SK-N-SH treated with all-trans-retinoic acid at 6 μM for 48 hours (cell line): Measurements from ENCODE around the gene RNF40.

ENCODE experiments used
- ATAC-seq: fragments of 200-7000 bp; cut with Tn5 transposase; 3 replicates; pipeline ENCODE4 v1.9.1; 2020; ENCODE audit warnings: mild to moderate bottlenecking, moderate library complexity
- ARNTL ChIP-seq: fragments of 450-650 bp; formaldehyde crosslinking; IDR thresholded peaks from 2 replicates; pipeline ENCODE4 v1.5.0; 2020; ENCODE audit warnings: low read depth, mild to moderate bottlenecking, moderate library complexity, borderline replicate concordance
- BACH2 ChIP-seq: fragments of 250-450 bp; sonication (Bioruptor Pico); IDR thresholded peaks from 2 replicates; pipeline ENCODE4 v1.9.0; 2021; ENCODE audit warnings: mild to moderate bottlenecking, borderline replicate concordance
- CSDC2 ChIP-seq: fragments of 250-450 bp; sonication (Bioruptor Pico); IDR thresholded peaks from 2 replicates; pipeline ENCODE4 v1.5.0; 2020; ENCODE audit warnings: mild to moderate bottlenecking, moderate library complexity
- ESRRG ChIP-seq: fragments of 250-450 bp; sonication (Bioruptor Pico); IDR thresholded peaks from 2 replicates; pipeline ENCODE4 v1.6.1; 2021; ENCODE audit warnings: mild to moderate bottlenecking
- GLIS3 ChIP-seq: fragments of 250-450 bp; sonication (Bioruptor Pico); IDR thresholded peaks from 2 replicates; pipeline ENCODE4 v1.5.0; 2020; ENCODE audit warnings: mild to moderate bottlenecking, moderate library complexity
- ISL1 ChIP-seq: fragments of 250-450 bp; sonication (Bioruptor Pico); IDR thresholded peaks from 2 replicates; pipeline ENCODE4 v2.1.2; 2022; ENCODE audit warnings: mild to moderate bottlenecking, moderate library complexity
- OSR1 ChIP-seq: fragments of 250-450 bp; sonication (Bioruptor Pico); IDR thresholded peaks from 2 replicates; pipeline ENCODE4 v1.8.0; 2022; ENCODE audit warnings: moderate library complexity, mild to moderate bottlenecking, inconsistent platforms
- PPARA ChIP-seq: fragments of 250-450 bp; sonication (Bioruptor Pico); IDR thresholded peaks from 2 replicates; pipeline ENCODE4 v1.5.0; 2020; ENCODE audit warnings: mild to moderate bottlenecking, borderline replicate concordance
- RARB ChIP-seq: fragments of 250-450 bp; sonication (Bioruptor Pico); IDR thresholded peaks from 2 replicates; pipeline ENCODE4 v1.8.0; 2021; ENCODE audit warnings: mild to moderate bottlenecking, moderate library complexity
- SNAI2 ChIP-seq: fragments of 250-450 bp; sonication (Bioruptor Pico); IDR thresholded peaks from 2 replicates; pipeline ENCODE4 v1.5.0; 2020; ENCODE audit warnings: mild to moderate bottlenecking, moderate library complexity
- TCF4 ChIP-seq: fragments of 250-450 bp; sonication (Bioruptor Pico); IDR thresholded peaks from 2 replicates; pipeline ENCODE4 v1.8.0; 2021; ENCODE audit warnings: mild to moderate bottlenecking, moderate library complexity, borderline replicate concordance
- TOX ChIP-seq: fragments of 250-450 bp; sonication (Bioruptor Pico); IDR thresholded peaks from 2 replicates; pipeline ENCODE4 v1.8.0; 2021; ENCODE audit warnings: mild to moderate bottlenecking, moderate library complexity, borderline replicate concordance
- ZC3H10 ChIP-seq: fragments of 250-450 bp; sonication (Bioruptor Pico); IDR thresholded peaks from 2 replicates; pipeline ENCODE4 v1.5.1; 2021; ENCODE audit warnings: mild to moderate bottlenecking, moderate library complexity
- ZFP30 ChIP-seq: fragments of 450-650 bp; formaldehyde crosslinking; IDR thresholded peaks from 2 replicates; pipeline ENCODE4 v1.5.0; 2022; ENCODE audit warnings: mild to moderate bottlenecking, moderate library complexity
- ZNF70 ChIP-seq: fragments of 450-650 bp; formaldehyde crosslinking; IDR thresholded peaks from 2 replicates; pipeline ENCODE4 v1.5.0; 2020; ENCODE audit warnings: mild to moderate bottlenecking, moderate library complexity
- ZNF8 ChIP-seq: fragments of 450-650 bp; formaldehyde crosslinking; IDR thresholded peaks from 2 replicates; pipeline ENCODE4 v1.5.0; 2020; ENCODE audit warnings: mild to moderate bottlenecking, moderate library complexity
- TF ChIP-seq, protein P1 (sequence below): fragments of 250-450 bp; sonication (Bioruptor Pico); IDR thresholded peaks from 2 replicates; pipeline ENCODE4 v1.8.0; 2020; ENCODE audit warnings: mild to moderate bottlenecking, moderate library complexity, borderline replicate concordance
- TF ChIP-seq, protein P2 (sequence below): fragments of 250-450 bp; sonication (Bioruptor Pico); IDR thresholded peaks from 2 replicates; pipeline ENCODE4 v1.5.1; 2021; ENCODE audit warnings: mild to moderate bottlenecking, moderate library complexity
- TF ChIP-seq, protein P3 (sequence below): fragments of 250-450 bp; sonication (Bioruptor Pico); IDR thresholded peaks from 2 replicates; pipeline ENCODE4 v1.5.1; 2020; ENCODE audit warnings: low read depth, mild to moderate bottlenecking, moderate library complexity
- TF ChIP-seq, protein P4 (sequence below): fragments of 250-450 bp; sonication (Bioruptor Pico); IDR thresholded peaks from 2 replicates; pipeline ENCODE4 v1.8.0; 2021; ENCODE audit warnings: low read depth, mild to moderate bottlenecking, moderate library complexity, borderline replicate concordance
- TF ChIP-seq, protein P5 (sequence below): fragments of 250-450 bp; sonication (Bioruptor Pico); IDR thresholded peaks from 2 replicates; pipeline ENCODE4 v1.5.0; 2020; ENCODE audit warnings: mild to moderate bottlenecking, moderate library complexity

The RNF40 gene

DNA sequence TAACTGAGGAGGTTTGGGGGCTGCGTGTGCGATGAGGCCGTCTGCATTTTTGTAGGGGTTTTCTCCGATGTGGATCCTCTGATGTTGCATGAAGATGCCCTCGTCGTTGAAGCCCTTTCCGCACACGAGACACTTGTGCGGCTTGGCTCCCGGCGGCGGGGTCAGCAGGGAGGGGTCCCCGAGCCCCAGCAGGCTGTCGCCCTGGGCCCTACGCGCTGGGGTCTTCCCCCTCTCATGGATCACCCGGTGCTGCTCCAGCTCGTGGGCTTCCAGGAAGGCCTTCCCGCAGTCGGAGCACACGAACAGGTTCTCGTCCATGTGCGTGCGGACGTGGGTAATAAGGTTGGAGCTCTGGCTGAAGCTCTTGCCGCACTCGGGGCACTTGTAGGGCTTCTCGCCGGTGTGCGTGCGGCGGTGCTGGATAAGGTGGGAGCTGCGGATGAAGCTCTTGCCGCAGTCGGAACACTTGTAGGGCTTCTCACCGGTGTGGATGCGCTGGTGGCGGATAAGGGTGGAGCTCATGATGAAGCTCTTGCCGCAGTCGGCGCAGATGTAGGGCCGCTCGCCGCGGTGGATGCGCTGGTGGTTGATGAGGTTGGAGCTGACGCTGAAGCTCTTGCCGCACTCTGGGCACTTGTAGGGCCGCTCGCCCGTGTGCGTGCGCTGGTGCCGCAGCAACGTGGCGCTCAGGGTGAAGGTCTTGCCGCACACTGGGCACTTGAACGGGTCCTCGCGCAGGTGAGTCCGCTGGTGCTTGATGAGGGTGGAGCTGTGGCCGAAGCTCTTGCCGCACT, 20.6 kb downstream of the RNF40 start:
- TF ChIP-seq CSDC2 = no peak
- no peak for TF ChIP-seq PPARA (CRISPR knock-in tag)
- no peak for TF ChIP-seq ZNF70 (CRISPR knock-in tag)
- TF ChIP-seq ZFP30 (CRISPR knock-in tag) = no peak
- TF ChIP-seq, protein P1, sequence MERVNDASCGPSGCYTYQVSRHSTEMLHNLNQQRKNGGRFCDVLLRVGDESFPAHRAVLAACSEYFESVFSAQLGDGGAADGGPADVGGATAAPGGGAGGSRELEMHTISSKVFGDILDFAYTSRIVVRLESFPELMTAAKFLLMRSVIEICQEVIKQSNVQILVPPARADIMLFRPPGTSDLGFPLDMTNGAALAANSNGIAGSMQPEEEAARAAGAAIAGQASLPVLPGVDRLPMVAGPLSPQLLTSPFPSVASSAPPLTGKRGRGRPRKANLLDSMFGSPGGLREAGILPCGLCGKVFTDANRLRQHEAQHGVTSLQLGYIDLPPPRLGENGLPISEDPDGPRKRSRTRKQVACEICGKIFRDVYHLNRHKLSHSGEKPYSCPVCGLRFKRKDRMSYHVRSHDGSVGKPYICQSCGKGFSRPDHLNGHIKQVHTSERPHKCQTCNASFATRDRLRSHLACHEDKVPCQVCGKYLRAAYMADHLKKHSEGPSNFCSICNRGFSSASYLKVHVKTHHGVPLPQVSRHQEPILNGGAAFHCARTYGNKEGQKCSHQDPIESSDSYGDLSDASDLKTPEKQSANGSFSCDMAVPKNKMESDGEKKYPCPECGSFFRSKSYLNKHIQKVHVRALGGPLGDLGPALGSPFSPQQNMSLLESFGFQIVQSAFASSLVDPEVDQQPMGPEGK = no peak
- no peak for TF ChIP-seq SNAI2 (CRISPR knock-in tag)
- no peak for TF ChIP-seq OSR1 (CRISPR knock-in tag)
- TF ChIP-seq TOX = no peak
- no peak for TF ChIP-seq ESRRG (CRISPR knock-in tag)
- no peak for TF ChIP-seq RARB (CRISPR knock-in tag)
- TF ChIP-seq, protein P2, sequence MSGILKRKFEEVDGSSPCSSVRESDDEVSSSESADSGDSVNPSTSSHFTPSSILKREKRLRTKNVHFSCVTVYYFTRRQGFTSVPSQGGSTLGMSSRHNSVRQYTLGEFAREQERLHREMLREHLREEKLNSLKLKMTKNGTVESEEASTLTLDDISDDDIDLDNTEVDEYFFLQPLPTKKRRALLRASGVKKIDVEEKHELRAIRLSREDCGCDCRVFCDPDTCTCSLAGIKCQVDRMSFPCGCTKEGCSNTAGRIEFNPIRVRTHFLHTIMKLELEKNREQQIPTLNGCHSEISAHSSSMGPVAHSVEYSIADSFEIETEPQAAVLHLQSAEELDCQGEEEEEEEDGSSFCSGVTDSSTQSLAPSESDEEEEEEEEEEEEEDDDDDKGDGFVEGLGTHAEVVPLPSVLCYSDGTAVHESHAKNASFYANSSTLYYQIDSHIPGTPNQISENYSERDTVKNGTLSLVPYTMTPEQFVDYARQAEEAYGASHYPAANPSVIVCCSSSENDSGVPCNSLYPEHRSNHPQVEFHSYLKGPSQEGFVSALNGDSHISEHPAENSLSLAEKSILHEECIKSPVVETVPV (CRISPR knock-in tag) = no peak
- TF ChIP-seq ZNF8 = no peak
- TF ChIP-seq, protein P3, sequence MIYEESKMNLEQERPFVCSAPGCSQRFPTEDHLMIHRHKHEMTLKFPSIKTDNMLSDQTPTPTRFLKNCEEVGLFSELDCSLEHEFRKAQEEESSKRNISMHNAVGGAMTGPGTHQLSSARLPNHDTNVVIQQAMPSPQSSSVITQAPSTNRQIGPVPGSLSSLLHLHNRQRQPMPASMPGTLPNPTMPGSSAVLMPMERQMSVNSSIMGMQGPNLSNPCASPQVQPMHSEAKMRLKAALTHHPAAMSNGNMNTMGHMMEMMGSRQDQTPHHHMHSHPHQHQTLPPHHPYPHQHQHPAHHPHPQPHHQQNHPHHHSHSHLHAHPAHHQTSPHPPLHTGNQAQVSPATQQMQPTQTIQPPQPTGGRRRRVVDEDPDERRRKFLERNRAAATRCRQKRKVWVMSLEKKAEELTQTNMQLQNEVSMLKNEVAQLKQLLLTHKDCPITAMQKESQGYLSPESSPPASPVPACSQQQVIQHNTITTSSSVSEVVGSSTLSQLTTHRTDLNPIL = no peak
- TF ChIP-seq, protein P4, sequence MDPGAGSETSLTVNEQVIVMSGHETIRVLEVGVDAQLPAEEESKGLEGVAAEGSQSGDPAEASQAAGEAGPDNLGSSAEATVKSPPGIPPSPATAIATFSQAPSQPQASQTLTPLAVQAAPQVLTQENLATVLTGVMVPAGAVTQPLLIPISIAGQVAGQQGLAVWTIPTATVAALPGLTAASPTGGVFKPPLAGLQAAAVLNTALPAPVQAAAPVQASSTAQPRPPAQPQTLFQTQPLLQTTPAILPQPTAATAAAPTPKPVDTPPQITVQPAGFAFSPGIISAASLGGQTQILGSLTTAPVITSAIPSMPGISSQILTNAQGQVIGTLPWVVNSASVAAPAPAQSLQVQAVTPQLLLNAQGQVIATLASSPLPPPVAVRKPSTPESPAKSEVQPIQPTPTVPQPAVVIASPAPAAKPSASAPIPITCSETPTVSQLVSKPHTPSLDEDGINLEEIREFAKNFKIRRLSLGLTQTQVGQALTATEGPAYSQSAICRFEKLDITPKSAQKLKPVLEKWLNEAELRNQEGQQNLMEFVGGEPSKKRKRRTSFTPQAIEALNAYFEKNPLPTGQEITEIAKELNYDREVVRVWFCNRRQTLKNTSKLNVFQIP = no peak
- TF ChIP-seq TCF4 (CRISPR knock-in tag) = no peak
- no peak for ATAC-seq

DNA sequence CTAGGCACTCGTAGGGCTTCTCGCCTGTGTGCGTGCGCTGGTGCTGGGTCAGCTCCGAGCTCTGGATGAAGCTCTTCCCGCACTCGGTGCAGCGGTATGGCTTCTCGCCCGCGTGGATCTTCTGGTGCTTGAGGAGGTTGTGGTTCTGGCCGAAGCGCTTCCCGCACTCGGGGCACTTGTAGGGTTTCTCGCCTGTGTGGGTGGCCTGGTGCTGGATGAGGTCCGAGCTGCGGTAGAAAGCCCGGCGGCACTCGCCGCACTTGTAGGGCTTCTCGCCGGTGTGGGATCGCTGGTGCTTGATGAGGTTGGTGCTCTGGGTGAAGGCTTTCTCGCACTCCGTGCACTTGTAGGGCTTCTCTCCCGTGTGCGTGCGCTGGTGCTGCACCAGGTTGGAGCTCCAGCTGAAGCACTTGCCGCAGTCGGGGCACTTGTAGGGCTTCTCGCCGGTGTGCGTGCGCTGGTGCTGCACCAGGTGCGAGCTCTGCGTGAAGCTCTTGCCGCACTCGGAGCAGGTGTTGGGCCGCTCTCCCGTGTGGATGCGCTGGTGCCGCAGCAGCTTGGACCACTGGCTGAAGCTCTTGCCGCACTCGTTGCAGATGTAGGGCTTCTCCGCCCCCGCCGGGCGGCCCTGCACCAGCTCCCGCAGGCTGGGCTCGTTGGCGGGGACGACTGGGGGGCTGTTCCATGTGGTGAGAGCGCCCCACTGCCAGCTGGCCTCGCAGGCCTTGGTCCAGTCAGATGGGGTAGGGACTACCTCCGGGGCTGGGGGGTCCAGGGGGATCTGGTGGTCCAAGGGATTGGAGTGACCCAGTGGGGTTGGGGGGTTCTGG, 21.4 kb downstream of the RNF40 start:
- TF ChIP-seq, protein P5, sequence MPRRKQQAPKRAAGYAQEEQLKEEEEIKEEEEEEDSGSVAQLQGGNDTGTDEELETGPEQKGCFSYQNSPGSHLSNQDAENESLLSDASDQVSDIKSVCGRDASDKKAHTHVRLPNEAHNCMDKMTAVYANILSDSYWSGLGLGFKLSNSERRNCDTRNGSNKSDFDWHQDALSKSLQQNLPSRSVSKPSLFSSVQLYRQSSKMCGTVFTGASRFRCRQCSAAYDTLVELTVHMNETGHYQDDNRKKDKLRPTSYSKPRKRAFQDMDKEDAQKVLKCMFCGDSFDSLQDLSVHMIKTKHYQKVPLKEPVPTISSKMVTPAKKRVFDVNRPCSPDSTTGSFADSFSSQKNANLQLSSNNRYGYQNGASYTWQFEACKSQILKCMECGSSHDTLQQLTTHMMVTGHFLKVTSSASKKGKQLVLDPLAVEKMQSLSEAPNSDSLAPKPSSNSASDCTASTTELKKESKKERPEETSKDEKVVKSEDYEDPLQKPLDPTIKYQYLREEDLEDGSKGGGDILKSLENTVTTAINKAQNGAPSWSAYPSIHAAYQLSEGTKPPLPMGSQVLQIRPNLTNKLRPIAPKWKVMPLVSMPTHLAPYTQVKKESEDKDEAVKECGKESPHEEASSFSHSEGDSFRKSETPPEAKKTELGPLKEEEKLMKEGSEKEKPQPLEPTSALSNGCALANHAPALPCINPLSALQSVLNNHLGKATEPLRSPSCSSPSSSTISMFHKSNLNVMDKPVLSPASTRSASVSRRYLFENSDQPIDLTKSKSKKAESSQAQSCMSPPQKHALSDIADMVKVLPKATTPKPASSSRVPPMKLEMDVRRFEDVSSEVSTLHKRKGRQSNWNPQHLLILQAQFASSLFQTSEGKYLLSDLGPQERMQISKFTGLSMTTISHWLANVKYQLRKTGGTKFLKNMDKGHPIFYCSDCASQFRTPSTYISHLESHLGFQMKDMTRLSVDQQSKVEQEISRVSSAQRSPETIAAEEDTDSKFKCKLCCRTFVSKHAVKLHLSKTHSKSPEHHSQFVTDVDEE (CRISPR knock-in tag) = no peak
- TF ChIP-seq, protein P2 (CRISPR knock-in tag) = no peak
- ATAC-seq = no peak

DNA sequence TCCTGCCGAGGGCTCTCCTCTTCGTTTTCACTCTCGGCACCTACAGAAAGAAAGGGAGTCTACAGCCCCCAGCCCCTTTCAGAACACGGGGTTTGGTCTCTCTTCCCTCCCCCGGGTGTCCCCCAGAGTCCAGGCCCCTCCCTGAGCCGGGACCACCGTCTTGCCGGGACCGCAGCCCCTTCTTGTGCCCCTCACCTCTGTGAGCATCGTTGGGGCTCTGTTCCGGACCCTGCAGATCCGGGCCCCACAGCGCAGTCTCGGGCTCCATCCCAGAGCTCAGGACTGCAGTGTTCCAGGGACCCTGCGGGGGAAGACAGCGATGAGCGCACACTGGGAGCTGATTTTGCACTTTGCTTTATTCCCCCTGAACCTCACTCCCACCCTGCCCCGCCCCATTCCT, 22.1 kb downstream of the RNF40 start:
- ATAC-seq = no peak
- no peak for TF ChIP-seq BACH2 (CRISPR knock-in tag)
- TF ChIP-seq ZFP30 (CRISPR knock-in tag) = no peak
- TF ChIP-seq PPARA (CRISPR knock-in tag) = no peak
- TF ChIP-seq ZNF70 (CRISPR knock-in tag) = no peak
- no peak for TF ChIP-seq ZC3H10
- TF ChIP-seq, protein P4 = no peak
- TF ChIP-seq ARNTL (CRISPR knock-in tag) = no peak
- no peak for TF ChIP-seq TOX
- TF ChIP-seq, protein P1 = no peak
- no peak for TF ChIP-seq ISL1
- no peak for TF ChIP-seq GLIS3 (CRISPR knock-in tag)
- TF ChIP-seq, all 23 proteins: peak for 0
